ENCODE data around the gene PLEKHG2.

The PLEKHG2 gene

DNA sequence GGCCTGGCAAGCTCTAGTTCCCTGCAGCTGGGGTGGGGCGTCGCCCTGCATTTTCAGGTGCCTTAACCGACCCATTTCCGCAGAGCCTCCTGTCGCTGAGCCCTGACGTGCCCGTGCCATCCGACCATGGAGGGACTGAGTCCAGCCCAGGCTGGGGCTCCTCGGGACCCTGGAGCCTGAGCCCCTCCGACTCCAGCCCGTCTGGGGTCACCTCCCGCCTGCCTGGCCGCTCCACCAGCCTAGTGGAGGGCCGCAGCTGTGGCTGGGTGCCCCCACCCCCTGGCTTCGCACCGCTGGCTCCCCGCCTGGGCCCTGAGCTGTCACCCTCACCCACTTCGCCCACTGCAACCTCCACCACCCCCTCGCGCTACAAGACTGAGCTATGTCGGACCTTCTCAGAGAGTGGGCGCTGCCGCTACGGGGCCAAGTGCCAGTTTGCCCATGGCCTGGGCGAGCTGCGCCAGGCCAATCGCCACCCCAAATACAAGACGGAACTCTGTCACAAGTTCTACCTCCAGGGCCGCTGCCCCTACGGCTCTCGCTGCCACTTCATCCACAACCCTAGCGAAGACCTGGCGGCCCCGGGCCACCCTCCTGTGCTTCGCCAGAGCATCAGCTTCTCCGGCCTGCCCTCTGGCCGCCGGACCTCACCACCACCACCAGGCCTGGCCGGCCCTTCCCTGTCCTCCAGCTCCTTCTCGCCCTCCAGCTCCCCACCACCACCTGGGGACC, 4.6 kb upstream of the PLEKHG2 start:
- H3K27ac ChIP-seq (ENCODE audit: low read depth in 2 of 2, low read length in 2 of 2): peak overlapping the region; percentile 97 to 100
- H3K9me3 ChIP-seq (ENCODE audit: control insufficient read depth in 2 of 2, low read length in 2 of 2): no peaks in the 10 kb centered on the region
- peaks cover 0 to 1% of the 10 kb centered on the region in 2 donors for H3K27me3 ChIP-seq (ENCODE audit: control insufficient read depth in 2 of 2, insufficient read depth in 2 of 2, low read length in 2 of 2)
- H3K4me3 ChIP-seq (ENCODE audit: low read length in 2 of 2): peak overlapping the region; percentile 81 to 87
- H3K36me3 ChIP-seq (ENCODE audit: control insufficient read depth in 2 of 2, insufficient read depth in 2 of 2, low read length in 2 of 2): peaks cover 12 to 18% of the 10 kb centered on the region in 2 donors
- peaks cover 38 to 57% of the 10 kb centered on the region in 2 donors for H3K4me1 ChIP-seq (ENCODE audit: control insufficient read depth in 2 of 2, insufficient read depth in 2 of 2, low read length in 2 of 2)
- peak overlapping the region; percentile 98 to 99 for H3K9ac ChIP-seq (ENCODE audit: low read depth in 1 of 2, low read length in 2 of 2)

DNA sequence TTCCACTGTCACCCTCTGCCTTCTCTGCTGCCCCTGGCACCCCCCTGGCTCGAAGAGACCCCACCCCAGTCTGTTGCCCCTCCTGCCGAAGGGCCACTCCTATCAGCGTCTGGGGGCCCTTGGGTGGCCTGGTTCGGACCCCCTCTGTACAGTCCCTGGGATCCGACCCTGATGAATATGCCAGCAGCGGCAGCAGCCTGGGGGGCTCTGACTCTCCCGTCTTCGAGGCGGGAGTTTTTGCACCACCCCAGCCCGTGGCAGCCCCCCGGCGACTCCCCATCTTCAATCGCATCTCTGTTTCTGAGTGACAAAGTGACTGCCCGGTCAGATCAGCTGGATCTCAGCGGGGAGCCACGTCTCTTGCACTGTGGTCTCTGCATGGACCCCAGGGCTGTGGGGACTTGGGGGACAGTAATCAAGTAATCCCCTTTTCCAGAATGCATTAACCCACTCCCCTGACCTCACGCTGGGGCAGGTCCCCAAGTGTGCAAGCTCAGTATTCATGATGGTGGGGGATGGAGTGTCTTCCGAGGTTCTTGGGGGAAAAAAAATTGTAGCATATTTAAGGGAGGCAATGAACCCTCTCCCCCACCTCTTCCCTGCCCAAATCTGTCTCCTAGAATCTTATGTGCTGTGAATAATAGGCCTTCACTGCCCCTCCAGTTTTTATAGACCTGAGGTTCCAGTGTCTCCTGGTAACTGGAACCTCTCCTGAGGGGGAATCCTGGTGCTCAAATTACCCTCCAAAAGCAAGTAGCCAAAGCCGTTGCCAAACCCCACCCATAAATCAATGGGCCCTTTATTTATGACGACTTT, 3.9 kb upstream of the PLEKHG2 start:
- peak overlapping the region; percentile 98 to 99 for H3K9ac ChIP-seq (ENCODE audit: low read depth in 1 of 2, low read length in 2 of 2)
- peak overlapping the region; percentile 81 to 87 for H3K4me3 ChIP-seq (ENCODE audit: low read length in 2 of 2)
- H3K27me3 ChIP-seq (ENCODE audit: control insufficient read depth in 2 of 2, insufficient read depth in 2 of 2, low read length in 2 of 2): peaks cover 1 to 4% of the 10 kb centered on the region in 2 donors
- H3K9me3 ChIP-seq (ENCODE audit: control insufficient read depth in 2 of 2, low read length in 2 of 2): no peaks in the 10 kb centered on the region
- H3K36me3 ChIP-seq (ENCODE audit: control insufficient read depth in 2 of 2, insufficient read depth in 2 of 2, low read length in 2 of 2): peaks cover 12 to 18% of the 10 kb centered on the region in 2 donors
- peak overlapping the region; percentile 97 to 100 for H3K27ac ChIP-seq (ENCODE audit: low read depth in 2 of 2, low read length in 2 of 2)
- H3K4me1 ChIP-seq (ENCODE audit: control insufficient read depth in 2 of 2, insufficient read depth in 2 of 2, low read length in 2 of 2): peaks cover 35 to 52% of the 10 kb centered on the region in 2 donors

DNA sequence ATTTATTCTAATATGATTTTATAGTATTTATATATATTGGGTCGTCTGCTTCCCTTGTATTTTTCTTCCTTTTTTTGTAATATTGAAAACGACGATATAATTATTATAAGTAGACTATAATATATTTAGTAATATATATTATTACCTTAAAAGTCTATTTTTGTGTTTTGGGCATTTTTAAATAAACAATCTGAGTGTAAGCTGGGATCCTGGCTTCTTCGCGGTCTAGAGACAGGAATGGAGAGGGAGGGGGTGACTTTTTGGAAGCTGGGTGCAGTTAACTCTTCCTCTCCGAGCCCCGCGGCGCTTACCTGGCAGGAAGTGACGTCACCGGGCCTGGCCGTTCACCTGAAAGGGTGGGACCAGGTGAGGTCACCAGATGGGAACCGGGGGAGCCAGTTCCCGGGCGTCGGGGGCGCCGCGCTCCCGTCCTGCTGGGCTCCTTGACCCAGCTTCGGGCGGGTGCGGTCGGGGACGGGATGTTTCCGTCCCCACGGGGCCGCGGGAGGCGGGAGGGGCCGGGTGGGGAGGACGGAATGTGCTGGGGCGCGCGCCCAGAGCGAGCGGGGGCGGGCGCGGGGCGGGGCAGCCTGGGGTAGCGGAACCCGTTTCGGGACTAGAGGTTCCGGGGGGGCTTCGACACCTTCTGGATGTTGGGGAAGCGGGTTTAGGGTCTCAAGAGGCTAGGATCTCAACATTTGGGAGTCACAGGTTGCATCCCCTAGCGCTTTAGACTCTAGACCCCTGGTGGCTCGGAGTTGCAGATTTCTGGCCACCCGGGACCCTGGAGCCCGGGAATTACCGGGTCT, 3.1 kb upstream of the PLEKHG2 start:
- peak overlapping the region; percentile 97 to 100 for H3K27ac ChIP-seq (ENCODE audit: low read depth in 2 of 2, low read length in 2 of 2)
- H3K9ac ChIP-seq (ENCODE audit: low read depth in 1 of 2, low read length in 2 of 2): peak overlapping the region; percentile 98 to 99
- H3K4me1 ChIP-seq (ENCODE audit: control insufficient read depth in 2 of 2, insufficient read depth in 2 of 2, low read length in 2 of 2): peaks cover 33 to 48% of the 10 kb centered on the region in 2 donors
- peak overlapping the region; percentile 81 to 87 for H3K4me3 ChIP-seq (ENCODE audit: low read length in 2 of 2)
- no peaks in the 10 kb centered on the region for H3K9me3 ChIP-seq (ENCODE audit: control insufficient read depth in 2 of 2, low read length in 2 of 2)
- H3K27me3 ChIP-seq (ENCODE audit: control insufficient read depth in 2 of 2, insufficient read depth in 2 of 2, low read length in 2 of 2): peaks cover 2 to 7% of the 10 kb centered on the region in 2 donors
- peaks cover 12 to 18% of the 10 kb centered on the region in 2 donors for H3K36me3 ChIP-seq (ENCODE audit: control insufficient read depth in 2 of 2, insufficient read depth in 2 of 2, low read length in 2 of 2)

DNA sequence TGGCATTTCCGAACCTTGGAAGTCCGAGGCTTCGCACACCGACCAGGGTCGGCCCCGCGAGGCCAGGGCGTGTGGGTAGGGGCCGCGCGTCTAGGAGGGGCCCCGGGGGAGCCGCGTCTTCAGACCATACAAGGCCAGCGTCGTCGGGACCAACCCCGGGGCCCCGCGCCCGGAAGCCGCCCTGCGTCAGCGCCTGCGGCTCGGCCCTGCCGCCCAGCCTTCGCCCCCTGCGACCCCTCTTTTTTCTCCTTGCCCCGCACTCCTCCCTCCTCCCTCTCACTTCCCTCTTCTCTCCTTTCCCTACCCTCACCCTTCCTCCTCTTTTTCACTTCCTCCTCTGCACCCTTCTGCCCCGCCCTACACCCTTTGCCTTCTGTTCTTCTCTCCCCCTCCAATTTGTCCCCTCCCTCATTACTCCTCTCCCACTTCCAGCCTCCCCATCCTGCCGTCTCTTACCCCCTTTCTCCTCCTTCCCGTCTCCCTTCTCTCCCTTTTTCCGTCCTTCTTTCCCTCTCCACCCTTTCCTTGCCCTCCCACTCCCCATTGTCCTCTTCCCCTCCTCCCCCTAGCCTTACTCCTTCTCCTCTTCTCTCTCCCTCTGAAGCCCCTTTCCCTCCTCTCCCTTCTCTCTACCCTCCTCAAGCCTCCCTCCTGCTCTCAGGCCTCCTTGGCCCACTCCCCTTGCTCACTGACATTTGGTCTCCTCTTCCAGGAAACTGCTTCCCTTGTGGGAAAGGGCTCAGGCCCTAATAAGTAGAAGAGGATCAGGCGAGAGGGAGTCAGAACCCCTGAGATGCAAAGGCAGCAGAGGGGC, 2.2 kb upstream of the PLEKHG2 start:
- peaks cover 12 to 18% of the 10 kb centered on the region in 2 donors for H3K36me3 ChIP-seq (ENCODE audit: control insufficient read depth in 2 of 2, insufficient read depth in 2 of 2, low read length in 2 of 2)
- H3K9me3 ChIP-seq (ENCODE audit: control insufficient read depth in 2 of 2, low read length in 2 of 2): no peaks in the 10 kb centered on the region
- peak overlapping the region; percentile 98 for H3K9ac ChIP-seq (ENCODE audit: low read depth in 1 of 2, low read length in 2 of 2)
- peaks cover 2 to 7% of the 10 kb centered on the region in 2 donors for H3K27me3 ChIP-seq (ENCODE audit: control insufficient read depth in 2 of 2, insufficient read depth in 2 of 2, low read length in 2 of 2)
- H3K4me3 ChIP-seq (ENCODE audit: low read length in 2 of 2): peak overlapping the region; percentile 73 to 83
- peak overlapping the region; percentile 97 to 100 for H3K27ac ChIP-seq (ENCODE audit: low read depth in 2 of 2, low read length in 2 of 2)
- H3K4me1 ChIP-seq (ENCODE audit: control insufficient read depth in 2 of 2, insufficient read depth in 2 of 2, low read length in 2 of 2): peaks cover 35 to 41% of the 10 kb centered on the region in 2 donors

DNA sequence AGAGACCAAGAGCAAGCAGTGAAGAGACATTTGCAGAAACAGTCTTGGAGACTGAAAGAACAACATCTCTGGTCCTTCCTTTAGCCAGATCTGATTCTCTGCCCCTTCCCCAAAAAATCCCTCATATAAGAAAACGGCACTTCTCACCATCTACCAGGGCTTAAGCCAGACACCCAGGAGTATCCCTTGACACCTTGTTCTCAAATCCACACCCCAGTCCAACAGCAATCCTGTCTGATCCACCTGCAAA, 1.7 kb upstream of the PLEKHG2 start:
- peak overlapping the region; percentile 73 to 83 for H3K4me3 ChIP-seq (ENCODE audit: low read length in 2 of 2)

DNA sequence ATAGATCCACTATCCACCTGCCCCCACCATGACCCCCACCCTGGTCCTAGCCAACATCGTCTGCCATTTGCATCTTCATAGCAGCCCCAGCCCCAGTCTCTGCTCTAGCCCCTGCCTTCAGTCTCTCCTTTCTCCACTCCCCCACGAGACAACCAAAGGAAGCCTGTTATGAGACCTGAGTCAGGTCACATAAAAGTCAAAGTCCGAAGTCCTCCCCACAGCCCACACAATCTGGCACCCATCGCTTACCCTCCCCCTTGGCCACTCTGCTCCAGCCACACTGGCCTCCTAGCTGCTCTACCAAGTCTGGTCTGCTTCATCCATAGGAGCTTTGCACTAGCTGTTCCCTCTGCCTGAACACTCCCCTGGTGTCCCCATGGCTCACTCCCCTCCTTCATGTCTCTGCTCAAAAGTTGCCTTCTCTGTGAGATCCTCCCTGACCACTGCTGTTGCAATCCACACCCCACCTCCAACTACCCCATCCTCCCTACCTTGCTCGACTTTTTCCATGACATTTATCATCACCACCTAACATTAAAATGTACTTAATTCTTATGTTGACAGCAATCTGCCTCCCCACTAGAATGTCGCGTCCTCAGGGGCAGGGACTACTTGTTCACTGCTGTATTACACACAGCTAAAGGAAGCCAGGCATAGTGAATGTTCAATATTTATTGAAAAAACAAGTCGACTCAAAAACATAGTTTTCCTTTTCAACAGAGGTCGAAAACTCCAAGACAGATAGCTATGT, 1.2 kb upstream of the PLEKHG2 start:
- H3K9ac ChIP-seq (ENCODE audit: low read depth in 1 of 2, low read length in 2 of 2): peak overlapping the region; percentile 98

More for the DNA sequence above, 1.7 kb upstream of the PLEKHG2 start:
- H3K27me3 ChIP-seq (ENCODE audit: control insufficient read depth in 2 of 2, insufficient read depth in 2 of 2, low read length in 2 of 2): peaks cover 2 to 7% of the 10 kb centered on the region in 2 donors
- peaks cover 30 to 36% of the 10 kb centered on the region in 2 donors for H3K4me1 ChIP-seq (ENCODE audit: control insufficient read depth in 2 of 2, insufficient read depth in 2 of 2, low read length in 2 of 2)
- H3K27ac ChIP-seq (ENCODE audit: low read depth in 2 of 2, low read length in 2 of 2): peak overlapping the region; percentile 97 to 100
- peaks cover 12 to 18% of the 10 kb centered on the region in 2 donors for H3K36me3 ChIP-seq (ENCODE audit: control insufficient read depth in 2 of 2, insufficient read depth in 2 of 2, low read length in 2 of 2)
- peak overlapping the region; percentile 98 for H3K9ac ChIP-seq (ENCODE audit: low read depth in 1 of 2, low read length in 2 of 2)
- H3K9me3 ChIP-seq (ENCODE audit: control insufficient read depth in 2 of 2, low read length in 2 of 2): no peaks in the 10 kb centered on the region

DNA sequence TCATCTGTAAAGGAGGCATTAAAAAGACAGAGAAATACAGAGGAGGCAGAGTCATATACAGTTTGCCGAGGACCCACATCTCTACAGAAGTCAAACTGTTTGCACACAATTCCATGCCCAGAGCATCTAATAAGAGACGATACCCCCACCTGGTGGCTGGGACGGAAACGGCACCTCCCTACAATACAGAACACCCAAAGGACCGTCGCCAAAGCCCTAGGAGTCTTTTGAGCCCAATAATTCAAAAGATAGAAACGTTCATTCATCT, 703 bp upstream of the PLEKHG2 start:
- Histone ChIP-seq H3K9me3 (ENCODE audit: control insufficient read depth in 2 of 2, low read length in 2 of 2) (no peaks in the 10 kb centered on the region), H3K27ac (ENCODE audit: low read depth in 2 of 2, low read length in 2 of 2) (peak overlapping the region; percentile 97 to 100), H3K36me3 (ENCODE audit: control insufficient read depth in 2 of 2, insufficient read depth in 2 of 2, low read length in 2 of 2) (peaks cover 12 to 18% of the 10 kb centered on the region in 2 donors), H3K27me3 (ENCODE audit: control insufficient read depth in 2 of 2, insufficient read depth in 2 of 2, low read length in 2 of 2) (peaks cover 2 to 7% of the 10 kb centered on the region in 2 donors), H3K9ac (ENCODE audit: low read depth in 1 of 2, low read length in 2 of 2) (peak overlapping the region; percentile 98), H3K4me1 (ENCODE audit: control insufficient read depth in 2 of 2, insufficient read depth in 2 of 2, low read length in 2 of 2) (peaks cover 28 to 30% of the 10 kb centered on the region in 2 donors), H3K4me3 (ENCODE audit: low read length in 2 of 2) (peak overlapping the region; percentile 73 to 83)

More for the DNA sequence above, 1.2 kb upstream of the PLEKHG2 start:
- H3K27ac ChIP-seq (ENCODE audit: low read depth in 2 of 2, low read length in 2 of 2): peak overlapping the region; percentile 97 to 100
- H3K27me3 ChIP-seq (ENCODE audit: control insufficient read depth in 2 of 2, insufficient read depth in 2 of 2, low read length in 2 of 2): peaks cover 2 to 7% of the 10 kb centered on the region in 2 donors
- H3K36me3 ChIP-seq (ENCODE audit: control insufficient read depth in 2 of 2, insufficient read depth in 2 of 2, low read length in 2 of 2): peaks cover 12 to 18% of the 10 kb centered on the region in 2 donors
- peaks cover 28 to 31% of the 10 kb centered on the region in 2 donors for H3K4me1 ChIP-seq (ENCODE audit: control insufficient read depth in 2 of 2, insufficient read depth in 2 of 2, low read length in 2 of 2)
- H3K4me3 ChIP-seq (ENCODE audit: low read length in 2 of 2): peak overlapping the region; percentile 73 to 83
- no peaks in the 10 kb centered on the region for H3K9me3 ChIP-seq (ENCODE audit: control insufficient read depth in 2 of 2, low read length in 2 of 2)

DNA sequence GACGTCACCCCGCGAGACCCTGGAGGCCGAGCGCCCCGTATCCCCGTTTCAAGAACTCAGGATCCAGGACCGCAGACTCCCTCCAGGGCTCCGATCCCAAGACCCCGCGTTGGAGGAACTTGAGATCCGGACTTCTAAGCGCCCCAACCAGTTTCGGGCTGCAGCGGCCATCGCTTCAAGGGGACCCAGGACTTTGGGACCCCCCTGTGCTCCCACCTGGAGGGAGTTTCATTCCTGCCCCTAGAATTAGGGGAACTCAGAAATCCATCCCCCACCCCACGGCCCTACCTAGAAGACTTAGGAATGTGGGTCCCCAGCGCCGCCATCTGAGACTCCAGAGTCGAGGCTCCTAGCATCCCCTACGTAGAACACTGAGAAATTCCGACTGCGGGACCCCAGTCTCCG, 400 bp downstream of the PLEKHG2 start:
- H3K4me1 ChIP-seq (ENCODE audit: control insufficient read depth in 2 of 2, insufficient read depth in 2 of 2, low read length in 2 of 2): peaks cover 28 to 30% of the 10 kb centered on the region in 2 donors
- peak overlapping the region; percentile 72 to 75 for H3K9ac ChIP-seq (ENCODE audit: low read depth in 1 of 2, low read length in 2 of 2)
- H3K4me3 ChIP-seq (ENCODE audit: low read length in 2 of 2): peak overlapping the region; percentile 67 to 75
- H3K36me3 ChIP-seq (ENCODE audit: control insufficient read depth in 2 of 2, insufficient read depth in 2 of 2, low read length in 2 of 2): peaks cover 11 to 15% of the 10 kb centered on the region in 2 donors
- no peaks in the 10 kb centered on the region for H3K9me3 ChIP-seq (ENCODE audit: control insufficient read depth in 2 of 2, low read length in 2 of 2)
- peak overlapping the region; percentile 97 to 100 for H3K27ac ChIP-seq (ENCODE audit: low read depth in 2 of 2, low read length in 2 of 2)
- H3K27me3 ChIP-seq (ENCODE audit: control insufficient read depth in 2 of 2, insufficient read depth in 2 of 2, low read length in 2 of 2): peaks cover 2 to 7% of the 10 kb centered on the region in 2 donors

Data from mucosa of rectum (tissue), 2 donors.